HEK293 (cell line): ENCODE results near the gene MLPH.
A peak's percentile ranks its signal among the peaks of the same experiment; 100 is the strongest.

Experiments
- CTCF ChIA-PET: fragments of 350-600 bp; formaldehyde crosslinking; extraction: SDS; loops from one replicate; lab custom pipeline; 2021; ENCODE audit warnings: antibody characterized with exemption; lab: Yijun Ruan, JAX
- POLR2A ChIA-PET: fragments of 300-600 bp; formaldehyde crosslinking; extraction: SDS; loops from one replicate; lab custom pipeline; 2020; ENCODE audit warnings: antibody characterized with exemption, inconsistent platforms; lab: Yijun Ruan, JAX
- H3K27ac ChIP-seq: fragments of 200-500 bp; sonication (Bioruptor generic); 2 replicates; pipeline ENCODE4 v1.5.1; 2014; ENCODE audit warnings: low read depth, low read length, control low read depth, inconsistent platforms; ENCODE audit errors: extremely low read depth
- H3K36me3 ChIP-seq, 2 experiments: fragments of 200-500 bp in 1 of 2; sonication (Bioruptor generic) in 1 of 2; 1 replicate in 1 of 2; 2 replicates in 1 of 2; pipeline ENCODE4 v1.5.1; 2014 to 2017; ENCODE audit warnings: inconsistent platforms in 2 of 2, low read length in 2 of 2; ENCODE audit not compliant: control insufficient read depth in 2 of 2, insufficient read depth in 1 of 2
- H3K4me1 ChIP-seq: fragments of 200-500 bp; sonication (Bioruptor generic); 2 replicates; pipeline ENCODE4 v1.5.1; 2014; ENCODE audit warnings: mild to moderate bottlenecking, low read length, inconsistent platforms; ENCODE audit not compliant: control insufficient read depth, insufficient read depth
- H3K4me3 ChIP-seq: 2 replicates; pipeline ENCODE4 v1.5.1; 2011; ENCODE audit warnings: low read depth, mild to moderate bottlenecking, control low read depth, low read length, moderate library complexity
- H3K9me3 ChIP-seq: fragments of 200-500 bp; sonication (Bioruptor generic); 2 replicates; pipeline ENCODE4 v1.5.1; 2014; ENCODE audit warnings: low read depth, low read length, inconsistent platforms; ENCODE audit not compliant: control insufficient read depth, insufficient read depth
- GLIS1 ChIP-seq: fragments of 450-650 bp; formaldehyde crosslinking; IDR thresholded peaks from 2 replicates; pipeline ENCODE4 v1.5.1; 2016; ENCODE audit warnings: missing biosample characterization, missing genetic modification characterization
- SP7 ChIP-seq: fragments of 450-650 bp; formaldehyde crosslinking; IDR thresholded peaks from 2 replicates; pipeline ENCODE4 v1.5.1; 2016; ENCODE audit warnings: missing biosample characterization, missing genetic modification characterization
- ZBTB21 ChIP-seq: fragments of 450-650 bp; formaldehyde crosslinking; IDR thresholded peaks from 2 replicates; pipeline ENCODE4 v1.5.1; 2017; ENCODE audit warnings: missing biosample characterization, missing genetic modification characterization
- ZFHX2 ChIP-seq: fragments of 450-650 bp; formaldehyde crosslinking; conservative IDR thresholded peaks from 2 replicates; pipeline ENCODE4 v1.5.1; 2016; ENCODE audit warnings: missing biosample characterization, missing genetic modification characterization
- ZFP69B ChIP-seq: fragments of 450-650 bp; formaldehyde crosslinking; IDR thresholded peaks from 2 replicates; pipeline ENCODE4 v1.5.1; 2016; ENCODE audit warnings: missing biosample characterization, missing genetic modification characterization
- ZIC2 ChIP-seq: fragments of 450-650 bp; formaldehyde crosslinking; IDR thresholded peaks from 2 replicates; pipeline ENCODE4 v1.5.1; 2016; ENCODE audit warnings: missing biosample characterization, missing genetic modification characterization
- ZNF10 ChIP-seq: fragments of 450-650 bp; formaldehyde crosslinking; IDR thresholded peaks from 2 replicates; pipeline ENCODE4 v1.5.1; 2017; ENCODE audit warnings: missing biosample characterization, missing genetic modification characterization
- ZNF121 ChIP-seq: fragments of 450-650 bp; formaldehyde crosslinking; IDR thresholded peaks from 2 replicates; pipeline ENCODE4 v1.5.1; 2016; ENCODE audit warnings: missing biosample characterization, missing genetic modification characterization
- ZNF132 ChIP-seq: fragments of 450-650 bp; formaldehyde crosslinking; IDR thresholded peaks from 2 replicates; pipeline ENCODE4 v1.5.1; 2017; ENCODE audit warnings: missing biosample characterization, missing genetic modification characterization, borderline replicate concordance
- ZNF133 ChIP-seq: fragments of 450-650 bp; formaldehyde crosslinking; IDR thresholded peaks from 2 replicates; pipeline ENCODE4 v1.5.1; 2016; ENCODE audit warnings: missing biosample characterization, missing genetic modification characterization
- ZNF24 ChIP-seq: fragments of 450-650 bp; formaldehyde crosslinking; IDR thresholded peaks from 2 replicates; pipeline ENCODE4 v1.5.1; 2016; ENCODE audit warnings: missing biosample characterization, missing genetic modification characterization
- ZNF335 ChIP-seq: fragments of 450-650 bp; formaldehyde crosslinking; conservative IDR thresholded peaks from 2 replicates; pipeline ENCODE4 v1.5.1; 2016; ENCODE audit warnings: missing biosample characterization, missing genetic modification characterization
- ZNF366 ChIP-seq: fragments of 450-650 bp; formaldehyde crosslinking; conservative IDR thresholded peaks from 2 replicates; pipeline ENCODE4 v1.5.1; 2016; ENCODE audit warnings: missing biosample characterization, missing genetic modification characterization
- ZNF596 ChIP-seq: fragments of 450-650 bp; IDR thresholded peaks from 2 replicates; pipeline ENCODE4 v1.5.0; 2018; ENCODE audit warnings: missing biosample characterization, mild to moderate bottlenecking, missing genetic modification characterization, moderate library complexity
- ZNF600 ChIP-seq: fragments of 450-650 bp; formaldehyde crosslinking; IDR thresholded peaks from 2 replicates; pipeline ENCODE4 v1.5.1; 2016; ENCODE audit warnings: missing biosample characterization, missing genetic modification characterization
- ZNF629 ChIP-seq: fragments of 450-650 bp; formaldehyde crosslinking; IDR thresholded peaks from 2 replicates; pipeline ENCODE4 v1.5.1; 2017; ENCODE audit warnings: missing biosample characterization, missing genetic modification characterization
- TF ChIP-seq, protein P1 (sequence below): fragments of 450-650 bp; IDR thresholded peaks from 2 replicates; pipeline ENCODE4 v1.5.1; 2018; ENCODE audit warnings: missing biosample characterization, missing genetic modification characterization
- TF ChIP-seq, protein P2 (sequence below): fragments of 450-650 bp; formaldehyde crosslinking; IDR thresholded peaks from 2 replicates; pipeline ENCODE4 v1.5.1; 2016; ENCODE audit warnings: missing biosample characterization, missing genetic modification characterization
- TF ChIP-seq, protein P3 (sequence below): fragments of 450-650 bp; formaldehyde crosslinking; IDR thresholded peaks from 2 replicates; pipeline ENCODE4 v1.5.1; 2016; ENCODE audit warnings: missing biosample characterization, missing genetic modification characterization
- TF ChIP-seq, protein P4 (sequence below): fragments of 450-650 bp; formaldehyde crosslinking; optimal IDR thresholded peaks from 2 replicates; pipeline ENCODE3; 2016; ENCODE audit warnings: missing biosample characterization, mild to moderate bottlenecking, missing genetic modification characterization
- TF ChIP-seq, protein P5 (sequence below): fragments of 450-650 bp; formaldehyde crosslinking; IDR thresholded peaks from 2 replicates; pipeline ENCODE4 v1.5.1; 2016; ENCODE audit warnings: missing biosample characterization, missing genetic modification characterization
- TF ChIP-seq, protein P6 (sequence below): fragments of 450-650 bp; formaldehyde crosslinking; IDR thresholded peaks from 2 replicates; pipeline ENCODE4 v1.5.1; 2016; ENCODE audit warnings: missing biosample characterization, missing genetic modification characterization
- TF ChIP-seq, protein P7 (sequence below): fragments of 450-650 bp; formaldehyde crosslinking; IDR thresholded peaks from 2 replicates; pipeline ENCODE4 v1.5.1; 2016; ENCODE audit warnings: missing biosample characterization, missing genetic modification characterization

MLPH gene

DNA sequence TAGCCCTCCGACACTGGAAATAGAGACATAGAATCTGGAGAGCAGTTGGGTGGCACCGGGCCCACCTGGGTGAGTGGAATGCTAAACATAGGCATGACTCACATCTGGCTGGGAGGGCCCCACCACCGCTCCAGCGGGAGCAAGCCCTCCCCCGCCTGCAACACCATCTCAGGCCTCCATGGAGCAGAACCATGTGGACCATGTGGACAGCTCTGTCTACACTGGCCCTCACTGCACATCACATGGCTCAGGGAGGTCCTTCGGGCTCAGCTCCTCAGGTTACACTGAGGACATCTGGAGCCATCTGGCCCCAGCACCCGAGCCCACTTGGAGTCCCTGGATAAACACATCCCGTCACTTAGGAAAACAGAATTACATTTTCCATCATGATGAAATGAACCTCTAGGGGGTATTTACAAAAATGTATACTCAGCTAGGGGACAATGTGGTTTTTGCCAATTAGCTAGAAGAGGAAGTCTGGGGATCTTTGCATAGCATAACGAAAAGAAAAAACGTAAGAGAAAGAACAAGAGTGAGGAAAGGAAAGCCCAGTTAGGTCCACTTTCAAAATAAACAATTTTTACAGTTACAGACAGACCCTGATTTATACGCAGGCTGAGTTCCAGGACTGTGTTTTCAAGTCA lies 30.7 kb upstream of the MLPH start:
- H3K27ac ChIP-seq, result no peak overlapping the region
- H3K36me3 ChIP-seq, result no peaks in the 10 kb centered on the region
- TF ChIP-seq ZFHX2 (tag by site-specific recombination), result peak; percentile 25; the same call in 1 of the 2 replicates
- no peak for TF ChIP-seq ZNF10
- TF ChIP-seq ZNF133 (tag by site-specific recombination), result no peak
- TF ChIP-seq, protein P1, sequence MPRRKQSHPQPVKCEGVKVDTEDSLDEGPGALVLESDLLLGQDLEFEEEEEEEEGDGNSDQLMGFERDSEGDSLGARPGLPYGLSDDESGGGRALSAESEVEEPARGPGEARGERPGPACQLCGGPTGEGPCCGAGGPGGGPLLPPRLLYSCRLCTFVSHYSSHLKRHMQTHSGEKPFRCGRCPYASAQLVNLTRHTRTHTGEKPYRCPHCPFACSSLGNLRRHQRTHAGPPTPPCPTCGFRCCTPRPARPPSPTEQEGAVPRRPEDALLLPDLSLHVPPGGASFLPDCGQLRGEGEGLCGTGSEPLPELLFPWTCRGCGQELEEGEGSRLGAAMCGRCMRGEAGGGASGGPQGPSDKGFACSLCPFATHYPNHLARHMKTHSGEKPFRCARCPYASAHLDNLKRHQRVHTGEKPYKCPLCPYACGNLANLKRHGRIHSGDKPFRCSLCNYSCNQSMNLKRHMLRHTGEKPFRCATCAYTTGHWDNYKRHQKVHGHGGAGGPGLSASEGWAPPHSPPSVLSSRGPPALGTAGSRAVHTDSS (tag by site-specific recombination), result no peak
- TF ChIP-seq GLIS1, result peak; percentile 88
- no peak for TF ChIP-seq ZNF132 (tag by site-specific recombination)
- peak; percentile 60 for TF ChIP-seq ZNF629
- peak; percentile 77 for TF ChIP-seq ZNF335 (tag by site-specific recombination)
- TF ChIP-seq, protein P2, sequence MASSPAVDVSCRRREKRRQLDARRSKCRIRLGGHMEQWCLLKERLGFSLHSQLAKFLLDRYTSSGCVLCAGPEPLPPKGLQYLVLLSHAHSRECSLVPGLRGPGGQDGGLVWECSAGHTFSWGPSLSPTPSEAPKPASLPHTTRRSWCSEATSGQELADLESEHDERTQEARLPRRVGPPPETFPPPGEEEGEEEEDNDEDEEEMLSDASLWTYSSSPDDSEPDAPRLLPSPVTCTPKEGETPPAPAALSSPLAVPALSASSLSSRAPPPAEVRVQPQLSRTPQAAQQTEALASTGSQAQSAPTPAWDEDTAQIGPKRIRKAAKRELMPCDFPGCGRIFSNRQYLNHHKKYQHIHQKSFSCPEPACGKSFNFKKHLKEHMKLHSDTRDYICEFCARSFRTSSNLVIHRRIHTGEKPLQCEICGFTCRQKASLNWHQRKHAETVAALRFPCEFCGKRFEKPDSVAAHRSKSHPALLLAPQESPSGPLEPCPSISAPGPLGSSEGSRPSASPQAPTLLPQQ (tag by site-specific recombination), result peak; percentile 98
- TF ChIP-seq ZNF600 (tag by site-specific recombination), result peak; percentile 68
- TF ChIP-seq ZNF121 (tag by site-specific recombination), result no peak
- TF ChIP-seq SP7, result 0 out of 2 replicates have a peak, but pooled peaks have one; percentile 12
- no peak for TF ChIP-seq ZNF596 (tag by site-specific recombination)
- TF ChIP-seq, protein P3, sequence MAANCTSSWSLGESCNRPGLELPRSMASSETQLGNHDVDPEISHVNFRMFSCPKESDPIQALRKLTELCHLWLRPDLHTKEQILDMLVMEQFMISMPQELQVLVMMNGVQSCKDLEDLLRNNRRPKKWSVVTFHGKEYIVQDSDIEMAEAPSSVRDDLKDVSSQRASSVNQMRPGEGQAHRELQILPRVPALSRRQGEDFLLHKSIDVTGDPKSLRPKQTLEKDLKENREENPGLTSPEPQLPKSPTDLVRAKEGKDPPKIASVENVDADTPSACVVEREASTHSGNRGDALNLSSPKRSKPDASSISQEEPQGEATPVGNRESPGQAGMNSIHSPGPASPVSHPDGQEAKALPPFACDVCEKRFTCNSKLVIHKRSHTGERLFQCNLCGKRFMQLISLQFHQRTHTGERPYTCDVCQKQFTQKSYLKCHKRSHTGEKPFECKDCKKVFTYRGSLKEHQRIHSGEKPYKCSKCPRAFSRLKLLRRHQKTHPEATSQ, result no peak
- TF ChIP-seq ZNF366 (tag by site-specific recombination), result peak; percentile 46
- TF ChIP-seq, protein P4, sequence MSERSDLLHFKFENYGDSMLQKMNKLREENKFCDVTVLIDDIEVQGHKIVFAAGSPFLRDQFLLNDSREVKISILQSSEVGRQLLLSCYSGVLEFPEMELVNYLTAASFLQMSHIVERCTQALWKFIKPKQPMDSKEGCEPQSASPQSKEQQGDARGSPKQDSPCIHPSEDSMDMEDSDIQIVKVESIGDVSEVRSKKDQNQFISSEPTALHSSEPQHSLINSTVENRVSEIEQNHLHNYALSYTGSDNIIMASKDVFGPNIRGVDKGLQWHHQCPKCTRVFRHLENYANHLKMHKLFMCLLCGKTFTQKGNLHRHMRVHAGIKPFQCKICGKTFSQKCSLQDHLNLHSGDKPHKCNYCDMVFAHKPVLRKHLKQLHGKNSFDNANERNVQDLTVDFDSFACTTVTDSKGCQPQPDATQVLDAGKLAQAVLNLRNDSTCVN (tag by site-specific recombination), result peak; percentile 9
- TF ChIP-seq, protein P5, sequence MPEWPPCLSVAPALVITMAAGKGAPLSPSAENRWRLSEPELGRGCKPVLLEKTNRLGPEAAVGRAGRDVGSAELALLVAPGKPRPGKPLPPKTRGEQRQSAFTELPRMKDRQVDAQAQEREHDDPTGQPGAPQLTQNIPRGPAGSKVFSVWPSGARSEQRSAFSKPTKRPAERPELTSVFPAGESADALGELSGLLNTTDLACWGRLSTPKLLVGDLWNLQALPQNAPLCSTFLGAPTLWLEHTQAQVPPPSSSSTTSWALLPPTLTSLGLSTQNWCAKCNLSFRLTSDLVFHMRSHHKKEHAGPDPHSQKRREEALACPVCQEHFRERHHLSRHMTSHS (tag by site-specific recombination), result no peak
- peak; percentile 99 for TF ChIP-seq ZFP69B (tag by site-specific recombination)
- TF ChIP-seq, protein P6, sequence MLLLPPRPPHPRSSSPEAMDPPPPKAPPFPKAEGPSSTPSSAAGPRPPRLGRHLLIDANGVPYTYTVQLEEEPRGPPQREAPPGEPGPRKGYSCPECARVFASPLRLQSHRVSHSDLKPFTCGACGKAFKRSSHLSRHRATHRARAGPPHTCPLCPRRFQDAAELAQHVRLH (tag by site-specific recombination), result no peak
- peak; percentile 65; the same call in 1 of the 2 replicates for TF ChIP-seq ZNF24 (tag by site-specific recombination)
- TF ChIP-seq, protein P7, sequence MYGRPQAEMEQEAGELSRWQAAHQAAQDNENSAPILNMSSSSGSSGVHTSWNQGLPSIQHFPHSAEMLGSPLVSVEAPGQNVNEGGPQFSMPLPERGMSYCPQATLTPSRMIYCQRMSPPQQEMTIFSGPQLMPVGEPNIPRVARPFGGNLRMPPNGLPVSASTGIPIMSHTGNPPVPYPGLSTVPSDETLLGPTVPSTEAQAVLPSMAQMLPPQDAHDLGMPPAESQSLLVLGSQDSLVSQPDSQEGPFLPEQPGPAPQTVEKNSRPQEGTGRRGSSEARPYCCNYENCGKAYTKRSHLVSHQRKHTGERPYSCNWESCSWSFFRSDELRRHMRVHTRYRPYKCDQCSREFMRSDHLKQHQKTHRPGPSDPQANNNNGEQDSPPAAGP, result 0 out of 2 replicates have a peak, but pooled peaks have one; percentile 28
- peak; percentile 50 for TF ChIP-seq ZIC2 (tag by site-specific recombination)
- 0 out of 2 replicates have a peak, but pooled peaks have one; percentile 17 for TF ChIP-seq ZBTB21 (tag by site-specific recombination)
- no peaks in the 10 kb centered on the region for H3K4me1 ChIP-seq
- CTCF ChIA-PET, result interaction anchor here (1.0 kb wide), 1 partner anchor 35 kb away, joined by 4 read pairs; no protein-coding TSS in a partner anchor
- POLR2A ChIA-PET, result no interaction called here
- no peak overlapping the region for H3K4me3 ChIP-seq
- H3K9me3 ChIP-seq, result no peaks in the 10 kb centered on the region
